SK-MEL-5 (cell line): Measurements from ENCODE around the gene NCK1. TPM values are rescaled to one million over a fixed set of nuclear protein-coding genes. Genes with fewer than 3 reads are reported as not detected.
"Not testable (repeated sequence)": the region's sequence is repeated elsewhere in the genome, so short reads cannot be mapped to it uniquely, and the experiment has no call there.

Experiments
- DNase-seq: peaks from one replicate; pipeline ENCODE4 v3.0.0-alpha.2; 2016; ENCODE audit warnings: low read depth, low spot score
- in situ Hi-C: cut with HindIII; loops from 2 replicates; pipeline ENCODE4 v1.10.0; 2016; ENCODE audit warnings: low sequenced_read_pairs, high pct_unique_total_duplicates, low pct_unique_long_range_greater_than_20kb
- total RNA-seq: library from RNA; depleted of rRNA; stranded (reverse); fragments of >200 nt; shearing (Covaris generic); gene quantifications from 2 replicates; pipeline ENCODE4 v1.2.3, GENCODE V29; 2014

Gene NCK1
- total RNA-seq, 1 experiment from 2014 or later = 40.0 TPM

DNA sequence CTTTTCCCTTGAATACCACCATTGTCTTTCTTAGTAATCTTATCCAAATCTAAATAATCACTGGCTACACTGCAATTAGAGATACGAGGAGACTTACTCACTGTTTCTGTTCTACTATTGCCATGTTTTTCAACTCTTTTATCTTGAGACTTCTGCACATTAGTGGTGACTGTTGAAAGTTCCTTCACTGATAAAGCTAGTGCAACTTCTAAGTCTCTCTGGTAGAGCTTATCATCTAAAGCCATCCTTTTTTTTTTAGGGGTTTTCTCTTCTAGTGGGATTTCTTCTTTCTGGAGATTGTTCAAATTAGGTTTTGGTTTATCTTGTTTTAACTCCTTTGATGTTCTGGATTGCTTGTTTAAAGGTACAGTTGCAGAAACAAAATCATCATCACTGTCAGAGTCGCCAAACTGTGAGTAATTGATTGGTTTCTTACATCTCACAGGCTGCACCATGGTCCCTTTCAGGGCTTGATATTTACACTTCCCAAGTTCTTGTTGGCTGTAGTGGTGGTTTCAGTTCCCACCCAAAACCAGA is 37.7 kb downstream of the NCK1 start:
- in situ Hi-C loops = no loop called here
- no peak for DNase-seq

DNA sequence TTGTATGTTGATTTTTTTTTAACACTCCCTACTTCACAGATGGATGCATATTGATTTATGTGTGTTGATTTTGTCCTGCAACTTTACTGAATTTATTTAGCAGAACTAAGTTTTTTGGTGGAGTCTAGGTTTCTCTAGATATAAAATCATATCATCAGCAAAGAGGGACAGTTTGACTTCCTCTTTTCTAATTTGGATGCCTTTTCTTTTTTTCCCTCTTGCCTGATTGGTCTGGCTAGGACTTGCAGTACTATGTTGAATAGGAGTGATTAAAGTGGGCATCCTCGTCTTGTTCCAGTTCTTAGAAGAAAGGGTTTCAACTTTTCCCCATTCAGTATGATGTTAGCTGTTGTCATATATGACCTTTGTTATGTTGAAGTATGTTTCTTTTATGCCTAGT is 38.7 kb downstream of the NCK1 start:
- in situ Hi-C loops = not testable (repeated sequence)

DNA sequence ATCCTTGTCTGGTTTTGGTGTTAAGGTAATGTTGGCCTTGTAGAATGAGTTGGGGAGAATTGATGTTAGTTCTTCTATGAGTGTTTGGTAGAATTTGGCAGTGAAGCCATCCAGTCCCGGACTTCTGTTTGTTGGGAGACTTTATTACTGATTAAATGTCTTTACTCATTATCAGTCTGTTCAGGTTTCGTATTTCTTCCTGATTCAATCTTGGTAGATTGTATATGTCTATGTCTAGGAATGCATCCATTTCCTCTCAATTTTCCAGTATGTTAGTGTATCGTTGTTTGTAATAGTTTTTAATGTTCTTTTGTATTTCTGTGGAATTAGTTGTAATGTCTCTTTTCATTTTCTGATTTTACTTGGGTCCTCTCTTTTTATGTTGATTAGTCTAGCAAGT is 39.4 kb downstream of the NCK1 start:
- no peak for DNase-seq
- in situ Hi-C loops = no loop called here

More for the DNA sequence above, 38.7 kb downstream of the NCK1 start:
- not testable (repeated sequence) for DNase-seq

DNA sequence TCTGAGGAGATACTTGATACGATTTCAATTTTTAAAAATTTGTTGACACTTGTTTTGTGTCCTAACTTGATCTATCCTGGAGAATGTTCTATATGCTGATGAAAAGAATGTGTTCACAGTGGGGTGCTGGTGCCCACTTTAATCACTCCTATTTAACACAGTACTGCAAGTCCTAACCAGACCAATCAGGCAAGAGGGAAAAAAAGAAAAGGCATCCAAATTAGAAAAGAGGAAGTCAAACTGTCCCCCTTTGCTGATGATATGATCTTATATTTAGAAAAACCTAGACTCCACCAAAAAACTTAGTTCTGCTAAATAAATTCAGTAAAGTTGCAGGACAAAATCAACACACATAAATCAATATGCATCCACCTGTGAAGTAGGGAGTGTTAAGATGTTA is 40.5 kb downstream of the NCK1 start:
- in situ Hi-C loops, DNase-seq: not testable (repeated sequence)

DNA sequence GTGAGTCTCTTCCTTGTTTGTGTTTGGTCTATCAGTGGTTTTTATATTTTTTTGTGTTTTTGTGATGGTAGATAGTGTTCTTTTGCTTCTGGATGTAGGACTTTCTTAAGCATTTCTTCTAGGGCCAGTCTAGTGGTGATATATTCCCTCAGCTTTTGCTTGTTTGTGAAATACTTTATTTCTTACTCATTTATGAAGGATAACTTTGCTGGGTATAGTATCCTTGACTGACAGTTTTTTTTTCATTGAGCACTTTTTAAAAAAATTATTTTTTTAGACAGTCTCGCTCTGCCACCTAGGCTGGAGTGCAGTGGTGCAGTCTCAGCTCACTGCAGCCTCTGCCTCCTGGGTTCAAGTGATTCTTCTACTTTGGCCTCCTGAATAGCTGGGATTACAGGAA is 41.9 kb downstream of the NCK1 start:
- in situ Hi-C loops = no loop called here

DNA sequence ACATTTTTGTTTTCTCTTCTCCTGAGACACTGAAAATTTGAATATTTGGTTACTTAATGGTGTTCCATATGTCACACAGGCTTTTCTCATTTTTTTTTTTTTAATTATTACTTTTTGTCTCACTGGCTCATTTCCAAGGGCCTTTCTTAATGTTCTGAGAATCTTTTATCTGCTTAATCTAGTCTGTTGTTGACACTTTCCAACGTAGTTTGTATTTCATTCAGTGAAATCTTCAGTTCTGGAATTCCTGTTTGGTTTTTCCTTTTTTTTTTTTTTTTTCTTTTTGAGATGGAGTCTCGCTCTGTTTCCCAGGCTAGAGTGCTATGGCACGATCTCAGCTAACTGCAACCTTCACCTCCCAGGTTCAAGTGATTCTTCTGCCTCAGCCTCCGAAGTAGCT is 42.7 kb downstream of the NCK1 start:
- in situ Hi-C loops = no loop called here
- no peak for DNase-seq

More for the DNA sequence above, 41.9 kb downstream of the NCK1 start:
- DNase-seq = no peak

DNA sequence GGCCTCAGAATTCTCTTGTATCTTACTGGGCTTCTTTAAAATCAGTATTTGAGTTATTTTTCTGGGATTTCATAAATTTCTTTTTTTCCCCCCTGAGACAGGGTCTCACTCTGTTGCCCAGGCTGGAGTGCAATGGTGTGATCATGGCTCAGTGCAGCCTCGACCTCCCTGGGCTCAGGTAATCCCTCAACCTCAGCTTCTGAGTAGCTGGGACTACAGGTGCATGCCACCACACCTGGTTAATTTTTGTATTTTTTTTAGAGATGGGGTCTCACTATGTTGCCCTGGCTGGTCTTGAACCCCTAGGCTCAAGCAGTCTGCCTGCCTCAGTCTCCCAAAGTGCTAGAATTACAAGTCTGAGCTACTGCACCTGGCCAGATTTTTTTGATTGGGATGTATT is 43.5 kb downstream of the NCK1 start:
- in situ Hi-C loops = no loop called here
- DNase-seq = no peak

DNA sequence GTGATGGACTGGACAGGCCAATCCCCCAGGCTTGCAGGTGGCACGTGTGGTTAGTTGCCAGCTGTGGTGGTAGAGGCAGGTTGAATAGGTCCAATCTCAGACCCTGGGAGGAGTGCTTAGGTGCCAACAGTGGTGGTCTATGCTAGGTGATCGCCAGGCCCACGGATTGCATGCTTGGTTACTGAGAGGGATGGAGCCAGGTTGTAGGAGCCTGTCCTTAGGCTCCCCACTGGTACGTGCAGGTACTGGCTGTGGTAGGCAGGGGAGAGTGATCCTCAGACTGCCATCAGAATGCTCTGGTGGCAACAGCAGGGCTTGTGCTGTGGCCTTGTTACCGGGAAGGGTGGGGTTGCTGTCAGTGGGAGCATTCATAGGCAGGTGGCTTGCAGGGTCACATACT is 44.7 kb downstream of the NCK1 start:
- no peak for DNase-seq
- in situ Hi-C loops = no loop called here

DNA sequence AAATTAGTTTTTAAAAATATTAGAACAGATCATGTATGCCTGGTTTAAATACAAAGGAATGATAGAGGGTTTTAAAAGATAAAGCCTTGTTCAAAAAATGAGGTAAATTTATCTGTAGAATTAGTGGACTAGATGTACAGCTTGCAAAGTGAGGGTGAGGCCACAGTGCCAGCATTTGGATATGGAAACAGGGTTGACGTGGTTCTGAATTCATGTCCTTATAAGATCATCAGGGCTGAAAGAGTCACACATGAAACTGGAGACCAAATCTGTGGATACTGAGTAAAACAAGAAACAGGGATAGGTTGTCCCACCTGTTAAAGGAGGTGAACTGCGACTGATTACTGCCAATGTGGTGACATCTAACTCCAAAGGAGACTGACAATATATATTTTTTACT is 46.3 kb downstream of the NCK1 start:
- in situ Hi-C loops = no loop called here
- no peak for DNase-seq

DNA sequence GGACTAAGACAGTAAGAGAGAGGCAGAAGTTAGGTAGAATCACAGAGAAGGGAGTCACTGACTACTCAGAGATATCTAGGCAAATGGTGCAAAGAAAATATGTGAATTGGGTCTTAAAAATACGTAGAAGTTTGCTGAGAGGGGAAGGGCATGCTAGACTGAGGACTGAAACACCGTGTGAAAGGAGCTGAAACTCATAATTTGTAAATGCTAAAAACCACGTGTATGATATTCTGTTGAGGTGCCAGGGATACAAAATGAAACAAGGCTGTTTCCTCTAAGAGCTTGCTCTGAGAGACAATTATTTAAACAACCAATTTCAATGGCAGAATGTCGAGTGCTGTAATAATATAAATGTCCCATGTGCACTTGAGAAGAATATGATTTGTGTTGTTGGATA is 47.2 kb downstream of the NCK1 start:
- no peak for DNase-seq
- in situ Hi-C loops = no loop called here

DNA sequence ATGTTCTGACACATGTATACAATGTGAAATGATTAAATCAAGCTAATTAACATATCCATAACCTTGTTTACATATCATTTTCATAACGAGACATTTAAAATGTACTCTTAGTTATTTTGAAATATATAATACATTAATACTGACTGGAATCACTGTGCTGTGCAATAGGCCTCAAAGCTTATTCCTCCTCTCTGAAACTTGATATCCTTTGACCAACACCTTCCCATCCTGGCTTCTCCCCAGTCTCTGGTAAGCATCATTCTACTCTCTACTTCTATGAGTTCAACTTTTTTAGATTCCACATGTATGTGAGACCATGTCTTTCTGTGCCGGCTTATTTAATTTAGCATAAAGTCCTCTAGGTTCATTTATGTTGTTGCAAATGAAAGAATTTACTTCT is 48.7 kb downstream of the NCK1 start:
- in situ Hi-C loops = no loop called here
- DNase-seq = no peak

DNA sequence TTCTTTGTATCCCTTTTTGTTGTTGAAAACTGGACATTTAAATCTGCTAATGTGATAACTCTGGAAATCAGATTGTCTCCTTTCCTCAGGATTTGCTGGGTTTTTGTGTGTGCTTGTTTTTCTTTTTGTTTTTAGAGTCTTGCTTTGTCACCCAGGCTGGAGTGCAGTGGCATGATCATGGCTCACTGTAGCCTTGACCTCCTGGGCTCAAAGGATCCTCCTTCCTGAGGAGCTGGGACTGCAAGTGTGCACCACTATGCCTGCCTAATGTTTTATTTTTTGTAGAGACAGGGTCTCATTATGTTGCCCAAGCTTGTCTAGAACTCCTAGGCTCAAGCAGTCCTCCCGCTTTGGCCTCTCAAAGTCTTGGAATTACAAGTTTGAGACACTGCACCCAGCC is 51.2 kb downstream of the NCK1 start:
- no peak for DNase-seq
- in situ Hi-C loops = no loop called here

DNA sequence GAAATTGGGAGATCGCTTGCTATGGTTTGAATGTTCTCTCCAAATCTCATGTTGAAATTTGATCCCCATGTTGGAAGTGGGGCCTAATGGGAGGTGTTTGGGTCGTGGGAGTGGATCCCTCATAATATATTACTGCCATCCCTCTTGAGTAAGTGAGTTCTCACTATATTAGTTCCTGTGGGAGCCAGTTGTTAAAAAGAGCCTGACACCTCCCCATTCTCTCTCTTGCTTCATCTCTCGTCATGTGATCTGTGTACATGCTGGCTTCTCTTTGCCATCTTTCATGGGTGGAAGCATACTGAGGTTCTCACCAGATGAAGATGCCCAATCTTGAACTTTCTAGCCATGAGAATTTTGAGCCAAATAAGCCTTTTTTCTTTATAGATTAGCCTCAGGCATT is 52.7 kb downstream of the NCK1 start:
- in situ Hi-C loops = no loop called here
- no peak for DNase-seq

DNA sequence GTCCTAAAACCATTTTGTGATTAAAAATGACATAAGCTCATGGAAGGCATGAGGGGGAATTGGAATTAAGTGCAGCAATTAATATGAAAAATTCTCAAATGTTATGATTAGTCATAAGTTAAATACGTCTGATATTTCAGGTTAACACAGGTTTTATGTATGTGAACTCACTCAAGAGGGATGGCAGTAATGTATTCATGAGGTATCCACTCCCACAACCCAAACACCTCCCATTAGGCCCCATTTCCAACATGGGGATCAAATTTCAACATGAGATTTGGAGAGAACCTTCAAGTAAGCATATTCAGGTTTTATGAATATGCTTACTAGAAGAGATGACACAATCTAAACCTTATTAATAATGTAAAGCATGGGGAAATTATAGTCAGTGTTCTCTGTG is 54.2 kb downstream of the NCK1 start:
- DNase-seq = no peak
- in situ Hi-C loops = no loop called here

DNA sequence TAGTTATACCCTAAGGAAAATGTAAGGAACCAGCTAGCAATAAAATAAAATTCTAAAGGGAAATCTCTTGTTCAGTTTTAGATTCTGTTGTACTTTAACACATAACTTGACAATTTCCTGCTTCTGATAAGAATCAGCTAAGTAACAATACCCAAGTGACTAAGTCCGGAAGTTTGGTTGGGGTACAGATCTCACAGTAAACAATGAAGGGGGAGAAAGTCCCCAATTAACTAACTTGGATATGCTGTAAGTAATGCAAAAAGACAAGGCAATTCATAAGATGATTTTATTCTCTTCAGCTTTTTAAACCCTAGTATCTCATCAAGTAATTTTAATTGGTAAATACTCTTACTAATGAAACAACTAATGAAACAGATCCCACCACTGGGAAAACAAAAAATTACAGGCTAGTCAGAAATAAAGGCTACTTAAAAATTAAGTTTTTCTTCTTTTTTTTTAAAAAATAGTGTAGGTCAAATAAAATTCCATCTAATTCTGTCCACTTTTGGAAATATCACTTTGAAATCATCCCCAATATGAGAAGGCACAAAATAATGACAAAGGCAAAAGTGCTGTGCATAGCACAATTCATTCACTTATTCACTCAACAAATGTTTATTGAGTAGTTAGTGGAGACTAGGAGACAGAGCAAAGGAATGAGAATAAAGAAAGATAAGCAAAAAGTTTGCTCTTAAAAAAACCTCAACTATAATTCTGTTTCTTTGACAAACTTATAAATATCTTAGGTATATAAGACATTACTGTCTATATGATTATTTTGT is 58.0 kb downstream of the NCK1 start:
- DNase-seq = no peak

DNA sequence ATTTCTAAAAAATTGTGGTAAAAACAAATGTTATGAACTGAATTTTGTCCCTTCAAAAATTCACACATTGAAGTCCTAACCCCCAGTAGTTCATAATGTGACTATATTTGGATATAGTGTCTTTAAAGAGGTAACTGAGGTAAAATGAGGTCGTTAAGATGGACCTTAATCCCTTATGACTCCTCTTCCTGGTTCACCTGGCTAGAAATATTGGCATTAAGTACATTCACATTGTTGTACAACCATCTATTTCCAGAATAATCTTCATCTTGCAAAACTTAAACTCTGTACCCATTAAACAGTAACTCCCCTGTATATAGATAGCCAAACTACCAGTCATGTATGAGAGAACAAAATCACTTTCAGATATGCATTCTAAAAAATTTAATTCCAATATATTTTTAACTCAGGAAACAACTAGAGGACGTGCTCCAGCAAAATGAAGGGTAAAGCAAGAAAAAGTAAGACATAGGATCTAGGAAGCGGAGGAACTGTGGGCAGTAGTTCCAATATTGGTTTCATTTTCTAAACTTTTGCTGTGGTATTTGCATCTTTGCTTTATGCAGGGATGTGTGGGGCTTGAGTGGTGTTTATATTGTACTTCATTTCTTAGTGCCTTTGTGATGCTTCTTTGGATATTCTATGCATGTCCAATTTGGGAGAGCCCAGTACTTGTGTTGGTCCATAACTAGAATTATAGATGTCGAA is 59.0 kb downstream of the NCK1 start:
- DNase-seq = no peak
- in situ Hi-C loops = no loop called here

More for the DNA sequence above, 58.0 kb downstream of the NCK1 start:
- in situ Hi-C loops = no loop called here

DNA sequence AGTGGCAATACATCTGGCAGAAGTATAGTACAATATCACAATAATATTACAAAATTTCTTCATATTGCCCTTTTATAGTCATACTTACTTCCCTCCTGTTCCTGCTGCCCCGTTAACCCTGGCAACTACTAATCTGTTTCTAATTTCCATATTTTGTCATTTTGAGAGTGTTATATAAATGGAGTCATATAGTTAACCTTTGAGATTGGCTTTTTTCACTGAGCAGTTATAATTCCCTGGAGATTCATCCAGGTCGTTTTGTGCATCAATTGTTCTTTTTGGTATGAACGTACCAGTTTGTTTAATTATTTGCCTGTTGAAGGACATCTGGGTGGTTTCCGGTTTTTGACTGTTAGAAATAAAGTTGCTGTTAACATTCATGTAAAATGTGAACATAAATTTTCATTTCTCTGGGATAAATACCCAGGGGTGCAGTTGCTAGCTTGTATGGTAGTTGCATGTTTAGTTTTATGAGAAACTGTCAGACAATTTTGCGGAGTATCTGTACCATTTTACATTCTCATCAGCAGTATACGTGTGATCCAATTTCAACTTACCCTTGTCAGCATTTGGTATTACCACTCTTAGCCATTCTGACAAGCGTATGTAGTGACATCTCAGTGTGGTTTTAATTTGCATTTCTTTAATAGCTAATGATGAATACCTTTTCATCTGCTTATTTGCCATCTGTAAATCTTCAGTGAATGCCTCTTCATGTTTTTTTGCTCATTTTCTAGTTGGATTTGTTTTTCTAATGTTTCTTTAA is 63.6 kb downstream of the NCK1 start:
- DNase-seq = no peak
- in situ Hi-C loops = no loop called here

DNA sequence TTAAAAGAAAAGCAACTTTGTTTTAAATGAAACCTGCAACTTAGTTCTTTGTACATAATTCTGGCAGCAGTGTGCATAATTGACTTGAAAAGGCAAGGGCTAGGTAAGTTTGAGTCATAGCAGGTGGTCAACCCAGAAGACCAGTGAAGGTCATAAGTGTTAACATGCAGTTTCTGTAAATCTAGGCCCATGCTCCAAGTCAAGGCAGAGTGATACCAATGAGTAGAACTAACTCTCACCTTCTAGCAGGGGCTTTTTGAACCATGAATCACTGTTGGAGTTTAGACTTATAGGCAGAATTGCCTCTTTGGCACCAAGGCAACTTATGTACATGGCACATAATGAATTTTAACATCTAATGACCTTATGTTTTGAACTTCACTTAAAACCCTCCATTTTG is 66.2 kb downstream of the NCK1 start:
- no peak for DNase-seq
- in situ Hi-C loops = no loop called here
